T-cell (primary cell): Measurements from ENCODE around the gene MICU2. TPM values are rescaled to one million over a fixed set of nuclear protein-coding genes. Genes with fewer than 3 reads are reported as not detected.

ENCODE experiments used
- ATAC-seq, 4 experiments: fragments of 200-7000 bp in 3 of 4; fragments of 150-1000 bp in 1 of 4; cut with Tn5 transposase; replicated peaks in 1 of 4; 1 replicate in 3 of 4; 2 replicates in 1 of 4; pipeline ENCODE4 v1.10.0; 2021; ENCODE audit warnings: moderate library complexity in 3 of 4, mild to moderate bottlenecking in 2 of 4, moderate number of reproducible peaks in 1 of 4
- CTCF ChIA-PET, 2 donors: fragments of 300-600 bp; sonication (Branson Sonifier 250); formaldehyde crosslinking; loops; one replicate each; lab custom pipeline; 2022; ENCODE audit warnings: antibody characterized with exemption in 2 of 2; lab: Charles Lee
- POLR2A ChIA-PET, 2 donors: fragments of 300-600 bp; sonication (Branson Sonifier 250); formaldehyde crosslinking; loops; one replicate each; lab custom pipeline; 2022; ENCODE audit warnings: antibody characterized with exemption in 2 of 2; lab: Charles Lee
- DNase-seq, 35 experiments: peaks; one replicate each; pipeline versions ENCODE4 v3.0.0 to v3.0.0-alpha.2; 2013 to 2023
- H3K27ac ChIP-seq: one replicate; pipeline ENCODE4 v1.5.1; 2013; ENCODE audit warnings: low read length
- H3K27me3 ChIP-seq, 2 experiments: replicated peaks in 1 of 2; 1 replicate in 1 of 2; 2 replicates in 1 of 2; pipeline versions ENCODE4 v1.6.1 to v1.7.0; 2013; ENCODE audit warnings: low read length in 1 of 2, mixed read lengths in 1 of 2; ENCODE audit not compliant: control insufficient read depth in 2 of 2, insufficient read depth in 2 of 2; ENCODE audit errors: extremely low read depth in 1 of 2
- H3K36me3 ChIP-seq, 2 donors: 1 replicate in 1 of 2; 2 replicates in 1 of 2; pipeline versions ENCODE4 v1.6.1 to v1.7.0; 2013; ENCODE audit warnings: low read length in 1 of 2; ENCODE audit not compliant: control insufficient read depth in 2 of 2, insufficient read depth in 1 of 2; ENCODE audit errors: extremely low read depth in 1 of 2
- H3K4me1 ChIP-seq, 2 experiments: 1 replicate in 1 of 2; 2 replicates in 1 of 2; pipeline versions ENCODE4 v1.6.1 to v1.7.0; 2013; ENCODE audit warnings: low read length in 2 of 2, mixed read lengths in 1 of 2; ENCODE audit not compliant: insufficient read depth in 2 of 2, control insufficient read depth in 1 of 2; ENCODE audit errors: extremely low read depth in 1 of 2
- H3K4me3 ChIP-seq, 2 donors: 1 replicate in 1 of 2; 2 replicates in 1 of 2; pipeline versions ENCODE4 v1.5.1 to v1.7.0; 2013; ENCODE audit warnings: mild to moderate bottlenecking in 2 of 2, low read length in 1 of 2, moderate library complexity in 1 of 2; ENCODE audit not compliant: control insufficient read depth in 1 of 2; ENCODE audit errors: extremely low read depth in 1 of 2
- H3K9me3 ChIP-seq: 2 replicates; pipeline ENCODE4 v1.7.0; 2013
- H3K27ac Mint-ChIP-seq, 2 donors: one replicate each; pipeline ENCODE4 v1.8.0; 2020 to 2021; ENCODE audit warnings: mild to moderate bottlenecking in 2 of 2, mixed read lengths in 2 of 2
- H3K27me3 Mint-ChIP-seq, 2 donors: one replicate each; pipeline ENCODE4 v1.8.0; 2021 to 2022; ENCODE audit warnings: mixed read lengths in 2 of 2
- H3K36me3 Mint-ChIP-seq: one replicate; pipeline ENCODE4 v1.8.0; 2021; ENCODE audit warnings: mixed read lengths
- H3K4me1 Mint-ChIP-seq, 3 donors: one replicate each; pipeline ENCODE4 v1.8.0; 2020 to 2022; ENCODE audit warnings: mixed read lengths in 3 of 3, mild to moderate bottlenecking in 1 of 3
- H3K4me3 Mint-ChIP-seq, 3 donors: one replicate each; pipeline ENCODE4 v1.8.0; 2020 to 2022; ENCODE audit warnings: mild to moderate bottlenecking in 3 of 3, mixed read lengths in 3 of 3, moderate library complexity in 3 of 3
- H3K9me3 Mint-ChIP-seq, 3 donors: one replicate each; pipeline ENCODE4 v1.8.0; 2020 to 2022; ENCODE audit warnings: mixed read lengths in 3 of 3
- WGBS: methylation state at CpG from one replicate; pipeline ENCODE4 v1.1.5; 2013; ENCODE audit warnings: missing lambda C conversion rate; ENCODE audit not compliant: insufficient coverage; 5-methylcytosine and 5-hydroxymethylcytosine counted together
- total RNA-seq, 35 experiments: library from RNA in 6 of 35; stranded (reverse) in 6 of 35; fragments of 120-200 nt in 1 of 35; gene quantifications; one replicate each; pipeline versions ENCODE4 v1.2.1 to v1.2.4 and lab custom pipeline; 2013 to 2026

Gene MICU2
- total RNA-seq, 5 donors from 2014 or later (not counting 1 experiment from before 2014, with no cell fraction given): 30.6 to 40.6 (median 38.6) TPM

- Histone ChIP-seq H3K4me1 (no peaks in the 10 kb centered on the region), H3K27me3 (no peaks in the 10 kb centered on the region), H3K36me3 (peaks cover 0 to 7% of the 10 kb centered on the region in 2 donors), H3K27ac (no peak overlapping the region), H3K9me3 (no peaks in the 10 kb centered on the region), H3K4me3 (no peak overlapping the region)
- ATAC-seq (no peak), DNase-seq (no peak)
- no peaks in the 10 kb centered on the region for H3K27me3 Mint-ChIP-seq
- no peak overlapping the region for H3K27ac Mint-ChIP-seq
- H3K4me3 Mint-ChIP-seq: peak overlapping the region in 1 of 3 donors; percentile 9
- H3K36me3 Mint-ChIP-seq: peaks cover 17% of the 10 kb centered on the region
- H3K9me3 Mint-ChIP-seq: peaks cover 0 to 2% (median 0%) of the 10 kb centered on the region in 3 donors
- WGBS: 97% methylated on average over 5 of the region's 6 CpGs
- POLR2A ChIA-PET: interaction anchor here in 1 of 2 donors (0.6 kb wide), 1 partner anchor 53 kb away, joined by 4 read pairs; no protein-coding TSS in a partner anchor
- H3K4me1 Mint-ChIP-seq: peaks cover 57 to 61% (median 60%) of the 10 kb centered on the region in 3 donors
- CTCF ChIA-PET: interaction anchor here in 1 of 2 donors (1.0 kb wide), 1 partner anchor 617 kb away, joined by 3 read pairs; no protein-coding TSS in a partner anchor
Observed at GRCh38 chr13:21445759-21446158, 158.2 kb downstream of the MICU2 start.

DNA sequence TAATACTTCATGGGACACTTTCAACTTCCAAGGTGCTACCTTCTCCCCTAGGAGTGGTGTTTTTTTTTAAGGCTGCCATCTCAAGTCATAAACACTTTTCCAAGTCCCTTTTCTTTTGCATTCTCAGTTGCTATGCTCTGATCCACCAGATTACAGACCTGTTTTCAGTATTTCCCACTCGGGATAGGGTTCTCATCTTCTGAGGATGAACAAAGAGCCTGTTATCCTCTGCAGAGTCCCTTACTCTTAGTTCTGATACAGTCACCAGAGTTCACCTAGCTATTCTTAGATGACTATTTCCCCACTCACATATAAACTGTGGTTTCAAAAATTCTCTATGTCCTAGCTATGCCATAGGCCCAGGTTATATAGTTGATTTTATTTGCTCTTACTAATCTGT lies 160.8 kb downstream of the MICU2 start:
- Histone ChIP-seq H3K9me3 (peaks cover 2% of the 10 kb centered on the region), H3K27me3 (no peaks in the 10 kb centered on the region), H3K27ac (no peak overlapping the region), H3K36me3 (peaks cover 0 to 3% of the 10 kb centered on the region in 2 donors), H3K4me1 (peaks cover 0 to 4% of the 10 kb centered on the region in 2 experiments), H3K4me3 (no peak overlapping the region)
- WGBS: 90% methylated on average over 1 of the region's 1 CpG
- Mint-ChIP-seq H3K27ac (no peak overlapping the region), H3K4me1 (peaks cover 57 to 60% (median 59%) of the 10 kb centered on the region in 3 donors), H3K27me3 (no peaks in the 10 kb centered on the region), H3K36me3 (peaks cover 27% of the 10 kb centered on the region), H3K9me3 (peaks cover 3 to 5% (median 4%) of the 10 kb centered on the region in 3 donors), H3K4me3 (no peak overlapping the region)
- ChIA-PET POLR2A (no interaction called here), CTCF (interaction anchor here in 1 of 2 donors (1.2 kb wide), 1 partner anchor 33 kb away, joined by 3 read pairs; no protein-coding TSS in a partner anchor)
- DNase-seq (no peak), ATAC-seq (no peak)

Other genes starting within 250 kb of the MICU2 start
- 10 to 100 TPM; 60.1 to 73.8 (median 68.0) TPM for gene ZDHHC20, start 144.9 kb downstream of the MICU2 start, total RNA-seq
- 1 to 10 TPM; 1.2 to 3.7 (median 2.9) TPM for gene FGF9, start 66.9 kb upstream of the MICU2 start, total RNA-seq